Heart left ventricle (tissue), 16 donors: ENCODE data around the gene SERINC5. TPM values are rescaled to one million over a fixed set of nuclear protein-coding genes. Genes with fewer than 3 reads are reported as not detected.

ENCODE experiments used
- ATAC-seq, 4 donors: fragments of 200-7000 bp; cut with Tn5 transposase; one replicate each; pipeline ENCODE4 v1.9.1; 2020 to 2022; ENCODE audit warnings: moderate library complexity in 4 of 4, mild to moderate bottlenecking in 3 of 4, moderate number of reproducible peaks in 1 of 4
- DNase-seq, 5 donors: peaks; one replicate each; pipeline ENCODE4 v3.0.0-alpha.2; 2020
- H3K27ac ChIP-seq, 12 donors: fragments of 200-600 bp; sonication (generic) in 4 of 12; one replicate each; pipeline versions ENCODE4 v1.5.0 to v1.8.0; 2016 to 2022; ENCODE audit warnings: mild to moderate bottlenecking in 2 of 12
- H3K27me3 ChIP-seq, 9 donors: fragments of 200-600 bp; sonication (generic) in 2 of 9; one replicate each; pipeline versions ENCODE4 v1.5.1 to v1.8.0; 2016 to 2022; ENCODE audit warnings: mild to moderate bottlenecking in 3 of 9
- H3K36me3 ChIP-seq, 9 donors: fragments of 200-600 bp; sonication (generic) in 2 of 9; one replicate each; pipeline versions ENCODE4 v1.5.0 to v1.8.0; 2018 to 2022; ENCODE audit warnings: mild to moderate bottlenecking in 2 of 9
- H3K4me1 ChIP-seq, 12 donors: fragments of 200-600 bp; sonication (generic) in 4 of 12; one replicate each; pipeline versions ENCODE4 v1.5.0 to v1.8.0; 2016 to 2022; ENCODE audit warnings: mild to moderate bottlenecking in 3 of 12
- H3K4me3 ChIP-seq, 12 donors: fragments of 200-600 bp; sonication (generic) in 4 of 12; one replicate each; pipeline versions ENCODE4 v1.5.0 to v1.8.0; 2017 to 2022; ENCODE audit warnings: mild to moderate bottlenecking in 9 of 12, moderate library complexity in 4 of 12
- H3K9me3 ChIP-seq, 12 donors: fragments of 200-600 bp; sonication (generic) in 4 of 12; one replicate each; pipeline versions ENCODE4 v1.5.0 to v1.8.0; 2016 to 2022; ENCODE audit warnings: mild to moderate bottlenecking in 1 of 12
- CTCF ChIP-seq, 12 donors: fragments of 200-600 bp; sonication (generic) in 4 of 12; IDR thresholded peaks; one replicate each; pipeline versions ENCODE4 v1.5.0 to v1.8.0; 2018 to 2022; ENCODE audit warnings: antibody characterized with exemption in 12 of 12, mild to moderate bottlenecking in 5 of 12
- POLR2A ChIP-seq, 2 donors: fragments of 450-650 bp; IDR thresholded peaks; one replicate each; pipeline ENCODE4 v1.6.1; 2017; ENCODE audit warnings: antibody characterized with exemption in 2 of 2, mild to moderate bottlenecking in 2 of 2, moderate library complexity in 2 of 2
- WGBS, 4 donors: extraction: QIAGEN DNeasy Blood & Tissue Kit in 2 of 4; methylation state at CpG; one replicate each; pipeline versions ENCODE4 v1.1.5 to v1.1.7; 2013 to 2018; 5-methylcytosine and 5-hydroxymethylcytosine counted together
- intact Hi-C, 10 donors: fragments of 100-400 bp; cut with DNase I; formaldehyde crosslinking; loops; one replicate each; pipeline versions ENCODE4 v1.11.1 to v1.14.2; 2022
- polyA plus RNA-seq, 2 donors: library from polyadenylated mRNA; stranded (reverse); fragments of 200-250 nt; gene quantifications; one replicate each; pipeline ENCODE4 v1.2.3, GENCODE V29; 2013
- total RNA-seq, 9 donors: library from RNA; depleted of rRNA in 2 of 9; stranded (reverse); fragments of >200 nt in 2 of 9; fragmentation: NEBNext Ultra II Directional in 3 of 9; extraction: Animal tissue kit (Norgen Biotek cat#: 25700) in 3 of 9; gene quantifications; one replicate each; pipeline versions ENCODE4 v1.1.0 to v1.2.4, GENCODE V29; 2016 to 2023
- donor health status: ischemic (EF 13 %, LVEDD 7.1; RV severe dilation, severe dysfunction).
- donor health status: healthy with polysubstance abuse.
- donor health status: DM: no; HTN: yes; CAD: no.
- donor health status: DM: no; HTN: no; CAD: no.
- donor health status: ischemic (EF 25% LVEDD 6.9; RV normal size, moderate dysfunction).
- donor health status: ischemic (EF 25% LVEDD 5.7; RV mildly dilated, moderate dysfunction).
- donor health status: healthy.
- donor health status: DM: yes; HTN: yes; CAD: no.
- donor health status: ischemic (EF 35%, LVEDD 5.7; RV mildly dilated, moderate dysfunction).
- donor health status: nonischemic (EF 11% LVEDD 7.7; RV severe dilation, severe dysfunction).
- donor health status: DM: yes; HTN: yes; CAD: no.
- donor health status: PGD.
- donor health status: ischemic (EF 29% LVEDD 5.4; RV normal size, mild dysfunction).
- donor health status: nonischemic (EF 23%, LVEDD 6.1; RV moderate dilation, normal function).

SERINC5 gene
- total and polyA plus RNA-seq, 11 donors: 3.2 to 25.9 (median 13.5) TPM

GRCh38 chr5:80149161-80149609, 106.7 kb downstream of the SERINC5 start:
- H3K4me1 ChIP-seq: peaks cover 0 to 37% (median 10%) of the 10 kb centered on the region in 12 donors
- ATAC-seq: no peak
- no peaks in the 10 kb centered on the region for H3K9me3 ChIP-seq
- no peak overlapping the region for H3K4me3 ChIP-seq
- H3K27me3 ChIP-seq: no peaks in the 10 kb centered on the region
- 51 to 76% (median 70%) methylated on average over 3 of the region's 3 CpGs for WGBS, 4 donors
- no peak for TF ChIP-seq POLR2A (IDR thresholded peaks at IDR 0.05)
- TF ChIP-seq CTCF (IDR thresholded peaks at IDR 0.05): no peak
- peaks cover 0 to 65% (median 46%) of the 10 kb centered on the region in 9 donors for H3K36me3 ChIP-seq
- H3K27ac ChIP-seq: no peak overlapping the region
- DNase-seq: no peak
- intact Hi-C loops: loop anchor here in 1 of 10 donors (10.0 kb wide), 2 partner anchors 46 to 106 kb away; partner anchors contain the start of gene SERINC5

- no peak for DNase-seq
- WGBS, 4 donors: 67 to 78% (median 73%) methylated on average over 9 of the region's 9 CpGs
- H3K9me3 ChIP-seq: no peaks in the 10 kb centered on the region
- no peaks in the 10 kb centered on the region for H3K27me3 ChIP-seq
- peaks cover 0 to 48% (median 3%) of the 10 kb centered on the region in 12 donors for H3K4me1 ChIP-seq
- H3K4me3 ChIP-seq: peak overlapping the region in 1 of 12 donors; percentile 3
- no peak for TF ChIP-seq POLR2A (IDR thresholded peaks at IDR 0.05)
- TF ChIP-seq CTCF (IDR thresholded peaks at IDR 0.05): no peak
- peak overlapping the region in 11 of 12 donors; percentile 0 to 71 (median 40) for H3K27ac ChIP-seq
- peaks cover 0 to 80% (median 55%) of the 10 kb centered on the region in 9 donors for H3K36me3 ChIP-seq
- peak; percentile 31 to 78 (median 52) for ATAC-seq
- intact Hi-C loops: loop anchor here in 1 of 10 donors (10.0 kb wide), 2 partner anchors 48 to 108 kb away; partner anchors contain the start of gene SERINC5
Observed at GRCh38 chr5:80147119-80147815, 108.6 kb downstream of the SERINC5 start.

- Histone ChIP-seq H3K4me3 (peak overlapping the region in 1 of 12 donors; percentile 2), H3K9me3 (no peaks in the 10 kb centered on the region), H3K27ac (peak overlapping the region in 1 of 12 donors; percentile 42), H3K27me3 (no peaks in the 10 kb centered on the region), H3K4me1 (peaks cover 3 to 60% (median 15%) of the 10 kb centered on the region in 12 donors), H3K36me3 (peaks cover 0 to 70% (median 50%) of the 10 kb centered on the region in 9 donors)
- ATAC-seq (no peak), DNase-seq (no peak)
- WGBS, 4 donors: 86 to 95% (median 92%) methylated on average over 9 of the region's 9 CpGs
- TF ChIP-seq CTCF (IDR thresholded peaks at IDR 0.05): no peak
- no peak for TF ChIP-seq POLR2A (IDR thresholded peaks at IDR 0.05)
- intact Hi-C loops: loop anchor here in 1 of 10 donors (10.0 kb wide), 2 partner anchors 49 to 109 kb away; partner anchors contain the start of gene SERINC5
Observed at GRCh38 chr5:80146046-80146445, 109.8 kb downstream of the SERINC5 start.

GRCh38 chr5:80143491-80143890, 112.4 kb downstream of the SERINC5 start:
- DNase-seq (no peak), ATAC-seq (no peak)
- peaks cover 3 to 78% (median 20%) of the 10 kb centered on the region in 12 donors for H3K4me1 ChIP-seq
- no peaks in the 10 kb centered on the region for H3K27me3 ChIP-seq
- WGBS, 4 donors: 90 to 95% (median 94%) methylated on average over 13 of the region's 13 CpGs
- H3K4me3 ChIP-seq: no peak overlapping the region
- TF ChIP-seq CTCF (IDR thresholded peaks at IDR 0.05) (no peak), POLR2A (IDR thresholded peaks at IDR 0.05) (no peak)
- intact Hi-C loops: loop anchor here in 5 of 10 donors (2.0 to 10.0 kb wide), 8 partner anchors 36 to 114 kb away; partner anchors contain the start of gene SERINC5 (in 4 of the 5)
- H3K9me3 ChIP-seq: no peaks in the 10 kb centered on the region
- H3K27ac ChIP-seq: peak overlapping the region in 4 of 12 donors; percentile 13 to 87 (median 28)
- peaks cover 0 to 46% (median 34%) of the 10 kb centered on the region in 9 donors for H3K36me3 ChIP-seq
